Activated naive CD8-positive, alpha-beta T cell treated with anti-CD3 and anti-CD28 coated beads for 36 hours (primary cell): Measurements from ENCODE around the gene SLC9A9. TPM values are rescaled to one million over a fixed set of nuclear protein-coding genes. Genes with fewer than 3 reads are reported as not detected.

Source experiments
- DNase-seq: peaks from one replicate; pipeline ENCODE4 v3.0.0; 2021
- H3K27ac Mint-ChIP-seq: one replicate; pipeline ENCODE4 v1.8.0; 2022; ENCODE audit warnings: mild to moderate bottlenecking, moderate library complexity, mixed read lengths
- H3K27me3 Mint-ChIP-seq: one replicate; pipeline ENCODE4 v1.8.0; 2022; ENCODE audit warnings: mild to moderate bottlenecking, mixed read lengths
- H3K36me3 Mint-ChIP-seq: one replicate; pipeline ENCODE4 v1.8.0; 2021; ENCODE audit warnings: mild to moderate bottlenecking, mixed read lengths
- H3K4me1 Mint-ChIP-seq: one replicate; pipeline ENCODE4 v1.8.0; 2021; ENCODE audit warnings: mixed read lengths
- H3K4me3 Mint-ChIP-seq: one replicate; pipeline ENCODE4 v1.8.0; 2022; ENCODE audit warnings: mild to moderate bottlenecking, moderate library complexity, mixed read lengths
- H3K9me3 Mint-ChIP-seq: one replicate; pipeline ENCODE4 v1.8.0; 2022; ENCODE audit warnings: mixed read lengths
- total RNA-seq, 2 experiments: library from RNA; stranded (reverse); gene quantifications; one replicate each; pipeline ENCODE4 v1.2.3, GENCODE V29; 2021

SLC9A9 gene
- total RNA-seq, 2 experiments from 2014 or later: 2.1 to 2.3 TPM

GRCh38 chr3:143330296-143330868, 517.9 kb downstream of the SLC9A9 start:
- H3K27ac Mint-ChIP-seq: no peak overlapping the region
- no peaks in the 10 kb centered on the region for H3K9me3 Mint-ChIP-seq
- H3K4me1 Mint-ChIP-seq: peaks cover 11% of the 10 kb centered on the region
- no peaks in the 10 kb centered on the region for H3K36me3 Mint-ChIP-seq
- H3K4me3 Mint-ChIP-seq: no peak overlapping the region
- no peak for DNase-seq
- H3K27me3 Mint-ChIP-seq: no peaks in the 10 kb centered on the region

GRCh38 chr3:143329567-143330211, 518.6 kb downstream of the SLC9A9 start:
- Mint-ChIP-seq H3K9me3 (peaks cover 2% of the 10 kb centered on the region), H3K4me1 (peaks cover 11% of the 10 kb centered on the region), H3K36me3 (no peaks in the 10 kb centered on the region), H3K27ac (no peak overlapping the region), H3K4me3 (no peak overlapping the region), H3K27me3 (no peaks in the 10 kb centered on the region)
- DNase-seq: no peak

DNA sequence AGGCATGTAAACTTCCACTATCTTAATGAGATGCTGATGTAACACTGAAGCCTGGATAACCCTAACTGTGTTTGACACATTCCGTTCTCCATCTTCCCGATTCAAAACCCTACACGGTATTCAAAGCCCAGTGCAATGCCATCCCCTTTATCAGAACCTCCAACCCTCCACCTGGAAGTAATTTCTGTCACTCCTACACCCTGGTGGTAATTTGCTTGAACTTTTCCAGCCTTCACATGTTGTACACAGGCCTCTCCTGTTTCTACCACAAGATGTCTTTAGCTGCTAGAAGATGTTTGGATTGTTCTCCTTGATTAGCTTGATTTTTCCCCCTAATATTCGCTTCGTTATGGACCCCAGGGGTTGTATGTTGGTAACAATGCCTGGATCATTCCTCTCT, 519.8 kb downstream of the SLC9A9 start:
- Mint-ChIP-seq H3K27me3 (no peaks in the 10 kb centered on the region), H3K9me3 (peaks cover 2% of the 10 kb centered on the region), H3K27ac (no peak overlapping the region), H3K36me3 (no peaks in the 10 kb centered on the region), H3K4me1 (peaks cover 11% of the 10 kb centered on the region), H3K4me3 (no peak overlapping the region)
- no peak for DNase-seq

DNA sequence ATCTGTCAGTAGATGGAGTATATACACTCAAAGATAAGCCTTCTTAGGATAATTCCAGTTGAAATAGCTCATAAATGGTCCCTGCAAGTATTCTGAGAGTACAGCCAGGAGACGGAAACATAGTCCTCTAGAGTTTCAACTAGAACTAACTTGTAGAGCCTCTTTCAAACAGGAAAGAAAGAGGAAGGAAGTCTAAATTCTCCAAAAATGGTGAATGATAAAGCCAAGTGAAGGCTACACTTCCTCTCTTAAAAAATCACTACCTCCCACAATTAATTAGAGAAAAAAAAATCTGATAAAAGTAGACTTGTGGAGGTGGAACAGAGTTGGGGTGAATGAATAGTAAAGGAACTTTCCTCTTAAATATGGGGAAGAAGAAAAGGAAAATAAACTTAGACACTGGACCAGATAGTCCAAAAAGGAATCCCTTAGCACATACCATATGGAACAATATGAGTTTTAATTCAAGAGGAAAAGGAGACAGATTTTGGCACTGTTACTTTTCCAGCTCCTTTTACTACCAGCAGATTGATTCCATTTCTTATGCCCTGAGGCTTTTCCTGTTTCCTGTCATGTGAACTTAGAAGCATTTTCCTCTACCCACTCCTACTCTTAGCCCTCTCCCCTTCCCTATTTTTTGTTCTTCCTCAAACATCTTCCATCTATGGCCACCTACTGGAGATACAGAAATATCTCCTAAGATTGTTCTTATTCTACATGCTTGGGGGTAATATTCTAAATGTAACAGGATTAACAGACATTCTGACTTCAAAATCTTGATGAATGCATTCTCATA, 521.1 kb downstream of the SLC9A9 start:
- Mint-ChIP-seq H3K27me3 (no peaks in the 10 kb centered on the region), H3K9me3 (peaks cover 2% of the 10 kb centered on the region), H3K4me1 (peaks cover 11% of the 10 kb centered on the region)

GRCh38 chr3:143321058-143321769, 527.1 kb downstream of the SLC9A9 start:
- no peaks in the 10 kb centered on the region for H3K27me3 Mint-ChIP-seq
- H3K4me1 Mint-ChIP-seq: peaks cover 2% of the 10 kb centered on the region
- H3K27ac Mint-ChIP-seq: no peak overlapping the region
- peaks cover 2% of the 10 kb centered on the region for H3K9me3 Mint-ChIP-seq
- no peak for DNase-seq
- H3K4me3 Mint-ChIP-seq: no peak overlapping the region
- no peaks in the 10 kb centered on the region for H3K36me3 Mint-ChIP-seq

More for the DNA sequence above, 521.1 kb downstream of the SLC9A9 start:
- DNase-seq: no peak
- Mint-ChIP-seq H3K36me3 (no peaks in the 10 kb centered on the region), H3K4me3 (no peak overlapping the region), H3K27ac (no peak overlapping the region)

DNA sequence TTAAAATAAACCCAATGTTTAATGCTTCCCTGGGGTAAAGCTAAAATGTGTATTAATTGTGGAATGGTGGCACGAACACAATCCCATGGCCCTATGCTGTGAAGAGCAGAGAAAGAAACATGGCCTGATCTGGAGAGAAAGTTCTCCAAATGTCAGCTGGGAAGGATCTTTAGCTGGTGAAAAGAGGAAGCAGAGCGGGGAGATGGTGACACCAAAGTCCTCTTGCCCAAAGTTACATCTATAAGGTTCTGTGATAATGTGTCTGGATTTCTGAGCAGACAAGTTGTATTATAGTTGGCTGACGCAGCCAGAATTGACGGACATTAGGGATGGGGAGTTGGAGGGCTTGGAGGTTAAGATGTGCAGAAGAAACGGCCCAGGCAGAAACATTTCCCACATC, 532.5 kb downstream of the SLC9A9 start:
- Mint-ChIP-seq H3K27ac (no peak overlapping the region), H3K9me3 (no peaks in the 10 kb centered on the region), H3K27me3 (no peaks in the 10 kb centered on the region)

DNA sequence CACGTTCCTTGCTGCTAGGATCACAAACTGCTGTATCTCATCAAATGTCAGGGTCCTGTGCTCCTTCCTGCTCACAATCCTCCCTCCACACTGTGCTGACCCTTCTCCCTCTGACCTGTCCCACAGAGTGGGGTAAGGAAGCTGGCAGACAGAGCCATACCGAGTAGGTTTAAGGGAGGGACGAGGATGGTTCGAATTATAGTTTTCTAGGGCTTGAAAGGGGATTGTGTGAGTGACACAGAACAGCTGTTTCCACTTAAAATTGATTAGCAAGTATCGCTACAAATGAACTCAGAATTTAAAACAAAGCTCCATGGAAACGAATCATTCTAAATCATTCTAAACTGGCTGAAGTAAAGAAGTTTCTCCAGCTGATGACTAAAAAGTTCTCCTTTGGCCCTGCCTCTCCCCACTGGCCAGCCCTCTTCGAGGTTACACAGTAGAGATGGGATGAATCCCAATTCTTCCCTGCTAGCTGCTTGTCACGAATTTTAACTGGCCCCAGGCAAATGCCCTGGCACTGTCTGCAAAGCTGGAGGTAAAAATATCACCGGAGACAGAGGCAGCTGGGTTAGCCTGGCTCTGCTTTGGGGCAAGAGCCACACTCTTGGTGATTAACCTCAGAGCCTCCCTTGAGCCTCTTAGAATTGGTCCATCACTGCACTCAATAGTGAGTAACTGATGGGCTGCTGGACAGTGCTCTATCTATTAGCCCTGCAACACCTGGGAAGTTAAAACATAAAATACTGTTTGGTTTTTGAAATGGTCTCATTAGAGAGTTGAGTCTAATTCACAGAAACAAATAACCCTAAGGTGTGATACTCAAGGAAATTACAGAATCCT, 533.8 kb downstream of the SLC9A9 start:
- H3K4me1 Mint-ChIP-seq: peaks cover 2% of the 10 kb centered on the region
- no peak overlapping the region for H3K27ac Mint-ChIP-seq
- DNase-seq: no peak
- no peaks in the 10 kb centered on the region for H3K36me3 Mint-ChIP-seq
- no peaks in the 10 kb centered on the region for H3K9me3 Mint-ChIP-seq
- H3K4me3 Mint-ChIP-seq: no peak overlapping the region
- H3K27me3 Mint-ChIP-seq: no peaks in the 10 kb centered on the region

More for the DNA sequence above, 532.5 kb downstream of the SLC9A9 start:
- Mint-ChIP-seq H3K4me1 (peaks cover 2% of the 10 kb centered on the region), H3K4me3 (no peak overlapping the region), H3K36me3 (no peaks in the 10 kb centered on the region)
- no peak for DNase-seq

DNA sequence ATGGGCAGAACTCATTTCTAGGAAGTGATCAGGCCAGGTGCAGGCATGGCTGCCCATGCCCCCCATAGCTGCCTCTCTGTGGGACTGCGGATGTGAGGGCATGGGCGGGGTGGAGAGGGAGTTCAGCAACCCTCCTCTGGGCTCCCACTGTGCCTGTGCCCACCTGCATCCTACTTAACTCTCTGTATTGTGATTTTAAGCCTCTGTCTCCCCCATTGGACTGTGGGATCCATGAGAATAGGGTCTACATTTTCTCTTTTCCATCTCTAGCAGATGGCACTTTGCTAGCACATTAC, 534.4 kb downstream of the SLC9A9 start:
- no peaks in the 10 kb centered on the region for H3K36me3 Mint-ChIP-seq
- H3K27me3 Mint-ChIP-seq: no peaks in the 10 kb centered on the region
- no peaks in the 10 kb centered on the region for H3K9me3 Mint-ChIP-seq
- no peak overlapping the region for H3K4me3 Mint-ChIP-seq
- peaks cover 2% of the 10 kb centered on the region for H3K4me1 Mint-ChIP-seq
- no peak overlapping the region for H3K27ac Mint-ChIP-seq
- no peak for DNase-seq

GRCh38 chr3:143313025-143313892, 535.0 kb downstream of the SLC9A9 start:
- DNase-seq: no peak
- H3K4me3 Mint-ChIP-seq: no peak overlapping the region
- H3K9me3 Mint-ChIP-seq: no peaks in the 10 kb centered on the region

GRCh38 chr3:143311096-143311495, 537.2 kb downstream of the SLC9A9 start:
- Mint-ChIP-seq H3K36me3 (no peaks in the 10 kb centered on the region), H3K27me3 (no peaks in the 10 kb centered on the region), H3K9me3 (no peaks in the 10 kb centered on the region), H3K4me1 (peaks cover 5% of the 10 kb centered on the region), H3K27ac (no peak overlapping the region), H3K4me3 (no peak overlapping the region)
- no peak for DNase-seq

More at GRCh38 chr3:143313025-143313892, 535.0 kb downstream of the SLC9A9 start:
- Mint-ChIP-seq H3K36me3 (no peaks in the 10 kb centered on the region), H3K27me3 (no peaks in the 10 kb centered on the region), H3K27ac (no peak overlapping the region), H3K4me1 (peaks cover 2% of the 10 kb centered on the region)

DNA sequence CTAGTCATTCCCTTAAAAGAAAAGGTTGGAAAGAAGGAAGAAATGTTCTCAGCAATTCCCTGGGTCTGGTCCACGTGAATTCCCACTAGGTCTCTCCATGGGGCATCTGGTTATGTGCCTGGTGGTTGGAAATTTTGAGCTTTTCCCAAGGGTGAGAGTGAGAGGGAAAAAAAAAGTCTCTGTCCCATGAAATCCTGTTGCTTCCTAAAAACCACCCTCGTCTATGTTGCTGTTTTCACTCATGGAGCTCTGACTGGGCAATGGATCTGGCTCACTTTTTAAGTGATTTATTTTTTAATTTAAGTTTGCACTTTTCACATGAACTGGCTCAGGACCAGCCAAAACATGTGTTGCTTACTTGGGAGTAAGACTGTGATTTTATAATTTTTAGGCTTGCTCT, 538.6 kb downstream of the SLC9A9 start:
- H3K36me3 Mint-ChIP-seq: no peaks in the 10 kb centered on the region
- H3K27ac Mint-ChIP-seq: no peak overlapping the region
- H3K4me3 Mint-ChIP-seq: no peak overlapping the region
- DNase-seq: no peak
- peaks cover 5% of the 10 kb centered on the region for H3K4me1 Mint-ChIP-seq
- no peaks in the 10 kb centered on the region for H3K27me3 Mint-ChIP-seq
- no peaks in the 10 kb centered on the region for H3K9me3 Mint-ChIP-seq

- no peaks in the 10 kb centered on the region for H3K27me3 Mint-ChIP-seq
- H3K27ac Mint-ChIP-seq: peak overlapping the region; percentile 22
- DNase-seq: no peak
- H3K9me3 Mint-ChIP-seq: no peaks in the 10 kb centered on the region
- no peak overlapping the region for H3K4me3 Mint-ChIP-seq
- H3K36me3 Mint-ChIP-seq: peaks cover 1% of the 10 kb centered on the region
- H3K4me1 Mint-ChIP-seq: peaks cover 9% of the 10 kb centered on the region
Measured at GRCh38 chr3:143307613-143308183, 540.6 kb downstream of the SLC9A9 start.

GRCh38 chr3:143306407-143306806, 541.9 kb downstream of the SLC9A9 start:
- H3K36me3 Mint-ChIP-seq: peaks cover 1% of the 10 kb centered on the region
- no peak overlapping the region for H3K27ac Mint-ChIP-seq
- DNase-seq: no peak
- H3K27me3 Mint-ChIP-seq: no peaks in the 10 kb centered on the region
- no peak overlapping the region for H3K4me3 Mint-ChIP-seq
- H3K9me3 Mint-ChIP-seq: no peaks in the 10 kb centered on the region
- H3K4me1 Mint-ChIP-seq: peaks cover 20% of the 10 kb centered on the region
